Esophagus squamous epithelium (tissue), 4 donors: Measurements from ENCODE around the gene GALNT10.

Experiments used
- POLR2A ChIP-seq, 4 donors: fragments of 450-650 bp; IDR thresholded peaks; one replicate each; pipeline ENCODE4 v1.6.1; 2017; ENCODE audit warnings: antibody characterized with exemption in 4 of 4, mild to moderate bottlenecking in 4 of 4, moderate library complexity in 3 of 4
- TF ChIP-seq, protein P1 (sequence below), 6 experiments: fragments of 450-650 bp in 4 of 6; fragments of 200-600 bp in 2 of 6; sonication (generic) in 2 of 6; IDR thresholded peaks; one replicate each; pipeline ENCODE4 v1.5.1; 2016 to 2019; ENCODE audit warnings: antibody characterized with exemption in 6 of 6, mild to moderate bottlenecking in 4 of 6, moderate library complexity in 4 of 6

DNA sequence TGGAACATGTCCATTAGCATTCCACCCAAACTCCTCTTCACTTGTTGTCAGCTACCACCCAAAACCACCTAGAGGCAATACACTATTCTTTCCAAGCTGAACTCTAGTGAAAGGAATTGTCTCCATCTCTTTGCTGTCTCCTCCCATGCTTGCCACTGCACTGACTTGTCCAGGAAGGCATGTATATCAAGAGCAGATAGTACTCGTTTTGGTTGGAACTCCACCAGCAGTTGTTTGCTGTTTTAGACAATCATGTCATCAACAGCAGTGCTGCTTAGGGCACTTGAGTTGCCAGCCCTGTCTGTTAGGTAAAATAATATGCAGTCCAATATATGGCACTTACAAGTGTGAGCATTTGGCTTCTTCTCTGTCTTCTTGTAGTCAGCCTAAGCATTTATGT lies 175.3 kb downstream of the GALNT10 start:
- no peak for TF ChIP-seq POLR2A (IDR thresholded peaks at IDR 0.05)
- TF ChIP-seq, protein P1, sequence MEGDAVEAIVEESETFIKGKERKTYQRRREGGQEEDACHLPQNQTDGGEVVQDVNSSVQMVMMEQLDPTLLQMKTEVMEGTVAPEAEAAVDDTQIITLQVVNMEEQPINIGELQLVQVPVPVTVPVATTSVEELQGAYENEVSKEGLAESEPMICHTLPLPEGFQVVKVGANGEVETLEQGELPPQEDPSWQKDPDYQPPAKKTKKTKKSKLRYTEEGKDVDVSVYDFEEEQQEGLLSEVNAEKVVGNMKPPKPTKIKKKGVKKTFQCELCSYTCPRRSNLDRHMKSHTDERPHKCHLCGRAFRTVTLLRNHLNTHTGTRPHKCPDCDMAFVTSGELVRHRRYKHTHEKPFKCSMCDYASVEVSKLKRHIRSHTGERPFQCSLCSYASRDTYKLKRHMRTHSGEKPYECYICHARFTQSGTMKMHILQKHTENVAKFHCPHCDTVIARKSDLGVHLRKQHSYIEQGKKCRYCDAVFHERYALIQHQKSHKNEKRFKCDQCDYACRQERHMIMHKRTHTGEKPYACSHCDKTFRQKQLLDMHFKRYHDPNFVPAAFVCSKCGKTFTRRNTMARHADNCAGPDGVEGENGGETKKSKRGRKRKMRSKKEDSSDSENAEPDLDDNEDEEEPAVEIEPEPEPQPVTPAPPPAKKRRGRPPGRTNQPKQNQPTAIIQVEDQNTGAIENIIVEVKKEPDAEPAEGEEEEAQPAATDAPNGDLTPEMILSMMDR (IDR thresholded peaks at IDR 0.05) = no peak
